Adrenal gland (tissue), 12 donors: ENCODE measurements around the gene SPATA19. TPM values are rescaled to one million over a fixed set of nuclear protein-coding genes. Genes with fewer than 3 reads are reported as not detected.

ENCODE experiments used
- DNase-seq, 7 donors: peaks; one replicate each; pipeline ENCODE4 v3.0.0-alpha.2; 2019 to 2020
- H3K27ac ChIP-seq, 5 donors: fragments of 200-600 bp; sonication (generic) in 4 of 5; 1 replicate in 3 of 5; 2 replicates in 2 of 5; pipeline versions ENCODE4 v1.5.1 to v1.8.0; 2016 to 2020; ENCODE audit warnings: mild to moderate bottlenecking in 1 of 5
- H3K27me3 ChIP-seq: fragments of 200-600 bp; 2 replicates; pipeline ENCODE4 v1.8.0; 2021
- H3K36me3 ChIP-seq, 2 donors: fragments of 200-600 bp; replicated peaks in 1 of 2; 1 replicate in 1 of 2; 2 replicates in 1 of 2; pipeline versions ENCODE4 v1.5.1 to v1.8.0; 2018 to 2022
- H3K4me1 ChIP-seq, 2 donors: fragments of 200-600 bp; replicated peaks in 1 of 2; 1 replicate in 1 of 2; 2 replicates in 1 of 2; pipeline versions ENCODE4 v1.5.1 to v1.8.0; 2018 to 2021
- H3K4me3 ChIP-seq, 4 donors: fragments of 200-600 bp; sonication (generic) in 3 of 4; one replicate each; pipeline ENCODE4 v1.5.1; 2016 to 2018
- H3K9me3 ChIP-seq, 3 donors: fragments of 200-600 bp; sonication (generic) in 1 of 3; replicated peaks in 1 of 3; 1 replicate in 2 of 3; 2 replicates in 1 of 3; pipeline versions ENCODE4 v1.5.1 to v1.8.0; 2016 to 2021
- POLR2A ChIP-seq, 2 donors: fragments of 450-650 bp; IDR thresholded peaks; one replicate each; pipeline ENCODE4 v1.6.1; 2017; ENCODE audit warnings: antibody characterized with exemption in 2 of 2, mild to moderate bottlenecking in 2 of 2, moderate library complexity in 1 of 2
- WGBS, 4 donors: extraction: QIAGEN DNeasy Blood & Tissue Kit in 2 of 4; methylation state at CpG; one replicate each; pipeline versions ENCODE4 v1.1.5 to v1.1.7; 2013 to 2017; 5-methylcytosine and 5-hydroxymethylcytosine counted together
- intact Hi-C, 2 donors: fragments of 100-400 bp; cut with DNase I; formaldehyde crosslinking; loops; one replicate each; pipeline versions ENCODE4 v1.14.1 to v1.15.0; 2022 to 2023
- polyA plus RNA-seq, 3 donors: library from polyadenylated mRNA; stranded (reverse); fragments of 200-250 nt in 2 of 3; fragments of 350-450 nt in 1 of 3; fragmentation: Illumina TruSeq in 1 of 3; extraction: RNeasy Lipid Tissue Mini Kit (QIAGEN cat#74804) in 1 of 3; gene quantifications; one replicate each; pipeline ENCODE4 v1.2.3, GENCODE V29; 2013 to 2014
- total RNA-seq, 9 donors: library from RNA; depleted of rRNA in 4 of 9; stranded (reverse); fragments of >200 nt in 4 of 9; fragments of 120-200 nt in 1 of 9; fragmentation: NEBNext Ultra II Directional in 1 of 9; extraction: Animal tissue kit (Norgen Biotek cat#: 25700) in 1 of 9; gene quantifications; one replicate each; pipeline versions ENCODE4 v1.1.0 to v1.2.4, GENCODE V29; 2013 to 2023
- TF ChIP-seq, protein P1 (sequence below), 6 experiments: fragments of 450-650 bp in 4 of 6; fragments of 200-600 bp in 2 of 6; sonication (generic) in 1 of 6; IDR thresholded peaks; 1 replicate in 5 of 6; 2 replicates in 1 of 6; pipeline versions ENCODE4 v1.5.1 to v1.8.0; 2016 to 2021; ENCODE audit warnings: antibody characterized with exemption in 6 of 6, mild to moderate bottlenecking in 2 of 6, moderate library complexity in 1 of 6
- donor health status: healthy with polysubstance abuse.
- donor health status: Bipolar disorder and iron deficiency.
- donor health status: DM: yes; HTN: yes; CAD: no.
- donor health status: DM: no; HTN: no; CAD: no.
- donor health status: DM: no; HTN: no; CAD: no.
- donor health status: DM: yes; HTN: yes; CAD: no.

SPATA19 gene
- total and polyA plus RNA-seq, 12 donors, result not detected

DNA sequence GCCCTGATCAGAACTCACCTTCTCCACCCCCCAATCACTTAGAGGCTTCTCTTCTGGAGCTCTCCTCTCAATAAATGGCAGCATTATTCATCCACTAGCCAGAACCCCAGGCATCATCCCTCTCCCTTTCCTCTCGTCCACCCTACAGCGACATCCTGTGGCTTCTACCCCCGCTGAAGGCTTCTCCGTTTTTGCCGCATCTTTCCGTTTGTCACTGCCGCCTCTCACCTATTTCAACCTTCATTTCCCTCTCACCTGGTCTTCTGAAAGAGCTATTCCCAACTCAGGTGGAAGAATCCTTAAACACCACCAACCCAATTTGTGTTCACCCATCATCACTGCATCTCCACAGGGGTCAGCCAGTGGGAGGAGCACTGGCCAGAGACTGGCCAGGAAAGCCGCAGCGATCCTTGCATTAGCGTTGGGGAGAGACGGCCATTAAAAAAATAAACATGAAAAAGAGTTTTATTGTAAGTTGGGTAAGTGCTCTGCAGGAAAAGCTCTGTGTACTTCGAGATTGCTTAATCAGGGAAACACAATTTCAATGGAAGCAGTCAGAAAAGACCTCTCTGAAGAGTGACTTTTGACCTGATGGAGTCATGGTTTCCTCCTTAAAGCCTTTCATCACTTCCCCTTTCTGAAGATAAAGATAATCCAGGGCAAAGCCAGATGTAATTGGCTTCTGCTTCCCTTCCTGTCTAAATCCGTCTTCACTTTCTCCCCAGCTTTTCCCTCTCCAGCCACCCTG lies 36.7 kb downstream of the SPATA19 start:
- H3K9me3 ChIP-seq, result no peaks in the 10 kb centered on the region
- H3K4me1 ChIP-seq, result no peaks in the 10 kb centered on the region
- intact Hi-C loops, result no loop called here
- no peak overlapping the region for H3K4me3 ChIP-seq
- TF ChIP-seq, protein P1, sequence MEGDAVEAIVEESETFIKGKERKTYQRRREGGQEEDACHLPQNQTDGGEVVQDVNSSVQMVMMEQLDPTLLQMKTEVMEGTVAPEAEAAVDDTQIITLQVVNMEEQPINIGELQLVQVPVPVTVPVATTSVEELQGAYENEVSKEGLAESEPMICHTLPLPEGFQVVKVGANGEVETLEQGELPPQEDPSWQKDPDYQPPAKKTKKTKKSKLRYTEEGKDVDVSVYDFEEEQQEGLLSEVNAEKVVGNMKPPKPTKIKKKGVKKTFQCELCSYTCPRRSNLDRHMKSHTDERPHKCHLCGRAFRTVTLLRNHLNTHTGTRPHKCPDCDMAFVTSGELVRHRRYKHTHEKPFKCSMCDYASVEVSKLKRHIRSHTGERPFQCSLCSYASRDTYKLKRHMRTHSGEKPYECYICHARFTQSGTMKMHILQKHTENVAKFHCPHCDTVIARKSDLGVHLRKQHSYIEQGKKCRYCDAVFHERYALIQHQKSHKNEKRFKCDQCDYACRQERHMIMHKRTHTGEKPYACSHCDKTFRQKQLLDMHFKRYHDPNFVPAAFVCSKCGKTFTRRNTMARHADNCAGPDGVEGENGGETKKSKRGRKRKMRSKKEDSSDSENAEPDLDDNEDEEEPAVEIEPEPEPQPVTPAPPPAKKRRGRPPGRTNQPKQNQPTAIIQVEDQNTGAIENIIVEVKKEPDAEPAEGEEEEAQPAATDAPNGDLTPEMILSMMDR (IDR thresholded peaks at IDR 0.05), result no peak
- no peak for TF ChIP-seq POLR2A (IDR thresholded peaks at IDR 0.05)
- WGBS, 4 donors, result 39 to 62% (median 49%) methylated on average over 13 of the region's 13 CpGs
- H3K36me3 ChIP-seq, result no peaks in the 10 kb centered on the region
- H3K27me3 ChIP-seq, result no peaks in the 10 kb centered on the region
- no peak overlapping the region for H3K27ac ChIP-seq
- DNase-seq, result no peak

DNA sequence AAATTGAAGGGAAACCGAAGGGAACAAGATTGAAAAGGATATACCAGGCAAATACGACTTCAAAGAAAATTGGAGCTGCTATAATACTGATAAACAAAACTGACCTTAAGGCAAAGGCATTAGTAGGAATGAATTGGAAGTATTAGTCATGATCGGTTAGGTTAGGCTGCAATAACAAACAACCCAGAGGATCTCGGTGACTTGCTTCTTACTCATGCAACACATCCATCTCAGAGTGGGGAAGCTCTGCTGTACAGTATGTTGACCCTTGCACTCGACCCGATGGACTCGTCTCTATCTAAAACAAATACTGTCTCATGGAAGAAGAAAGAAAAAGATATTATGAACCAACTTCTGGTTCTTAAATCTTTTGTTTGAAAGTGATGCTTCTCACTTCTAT lies 42.3 kb downstream of the SPATA19 start:
- TF ChIP-seq, protein P1 (IDR thresholded peaks at IDR 0.05), result no peak
- TF ChIP-seq POLR2A (IDR thresholded peaks at IDR 0.05), result no peak
- no peaks in the 10 kb centered on the region for H3K36me3 ChIP-seq
- intact Hi-C loops, result no loop called here
- H3K9me3 ChIP-seq, result no peaks in the 10 kb centered on the region
- DNase-seq, result no peak
- H3K27me3 ChIP-seq, result no peaks in the 10 kb centered on the region
- H3K4me1 ChIP-seq, result no peaks in the 10 kb centered on the region
- WGBS, 4 donors, result 70 to 79% (median 73%) methylated on average over 7 of the region's 7 CpGs
- no peak overlapping the region for H3K27ac ChIP-seq
- no peak overlapping the region for H3K4me3 ChIP-seq

DNA sequence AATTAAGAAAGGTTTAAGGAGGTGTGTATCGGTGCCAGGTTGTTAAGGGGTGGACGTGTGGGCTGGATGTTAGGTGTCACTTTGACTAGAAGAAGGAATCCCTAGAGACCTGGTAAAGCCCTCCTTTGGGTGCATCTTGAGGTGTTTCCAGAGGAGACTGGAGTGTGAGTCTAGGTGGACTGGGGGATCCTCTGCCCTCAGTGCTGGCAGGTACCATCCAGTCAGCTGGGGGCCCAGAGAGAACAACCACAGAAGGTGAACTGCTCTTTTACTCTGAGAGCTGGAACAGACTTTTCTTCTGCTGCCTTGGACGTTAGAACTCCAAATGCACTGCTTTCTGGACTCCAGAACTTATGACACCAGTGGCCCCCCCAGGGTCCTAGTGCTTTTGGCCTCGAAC lies 44.0 kb downstream of the SPATA19 start:
- Histone ChIP-seq H3K4me3 (no peak overlapping the region), H3K27me3 (no peaks in the 10 kb centered on the region), H3K27ac (no peak overlapping the region), H3K4me1 (no peaks in the 10 kb centered on the region), H3K9me3 (no peaks in the 10 kb centered on the region), H3K36me3 (no peaks in the 10 kb centered on the region)
- no peak for DNase-seq
- 67 to 72% (median 71%) methylated on average over 4 of the region's 4 CpGs for WGBS, 4 donors
- TF ChIP-seq, protein P1 (IDR thresholded peaks at IDR 0.05), result no peak
- no peak for TF ChIP-seq POLR2A (IDR thresholded peaks at IDR 0.05)
- intact Hi-C loops, result no loop called here

DNA sequence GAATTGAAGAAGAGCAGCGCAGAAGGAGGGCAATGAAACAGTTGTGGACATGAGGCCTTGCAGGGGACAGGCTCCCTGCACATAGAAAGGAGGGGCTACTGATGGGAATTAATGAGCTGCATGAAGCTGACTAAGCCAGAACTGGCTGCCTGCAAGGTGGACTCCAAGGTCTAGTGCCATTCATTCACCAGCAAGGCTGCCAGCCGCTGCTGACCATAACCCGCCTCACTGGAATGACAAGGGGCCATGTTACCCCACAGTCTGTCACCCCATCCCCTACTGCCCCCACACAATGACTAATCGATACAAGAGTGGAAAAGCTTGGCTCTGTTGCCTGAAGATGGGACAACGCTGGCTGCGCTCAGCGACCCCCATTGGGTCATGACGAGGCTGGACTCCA lies 44.6 kb downstream of the SPATA19 start:
- Histone ChIP-seq H3K9me3 (no peaks in the 10 kb centered on the region), H3K4me3 (no peak overlapping the region), H3K36me3 (no peaks in the 10 kb centered on the region), H3K4me1 (no peaks in the 10 kb centered on the region), H3K27ac (no peak overlapping the region), H3K27me3 (no peaks in the 10 kb centered on the region)
- TF ChIP-seq POLR2A (IDR thresholded peaks at IDR 0.05), result no peak
- TF ChIP-seq, protein P1 (IDR thresholded peaks at IDR 0.05), result no peak
- intact Hi-C loops, result no loop called here
- DNase-seq, result no peak
- WGBS, 4 donors, result 79 to 89% (median 85%) methylated on average over 3 to 8 of the region's 8 CpGs
